HepG2 (cell line): ENCODE results near the gene GPR27. TPM values are rescaled to one million over a fixed set of nuclear protein-coding genes. Genes with fewer than 3 reads are reported as not detected.

ENCODE experiments used
- ATAC-seq: fragments of 200-7000 bp; cut with Tn5 transposase; 3 replicates; pipeline ENCODE4 v1.9.1; 2020; ENCODE audit warnings: mild to moderate bottlenecking, moderate library complexity
- BruUV-seq: library from RNA; stranded (reverse); fragments of 400-500 nt; replicated peaks from 2 replicates; lab custom pipeline; 2021; lab: Mats Ljungman, UMichigan
- CTCF ChIA-PET: fragments of 300-600 bp; formaldehyde crosslinking; extraction: SDS; loops from one replicate; lab custom pipeline; 2021; ENCODE audit warnings: low total read pairs, inconsistent platforms, low intra/inter-chr PET ratio; lab: Yijun Ruan, JAX
- POLR2A ChIA-PET: fragments of 350-600 bp; sonication (Branson Sonifier 250); formaldehyde crosslinking; loops from one replicate; lab custom pipeline; 2020; ENCODE audit warnings: antibody characterized with exemption, inconsistent platforms; lab: Yijun Ruan, JAX
- DNase-seq: peaks from one replicate; pipeline ENCODE4 v3.0.0-alpha.2; 2015; ENCODE audit warnings: low spot score
- FAIRE-seq: peaks from 3 replicates; lab custom pipeline; 2011; peaks lifted over from hg19 to GRCh38; lab: Jason Lieb, UNC
- H2AFZ ChIP-seq: one replicate; pipeline ENCODE4 v1.6.1; 2011; ENCODE audit warnings: low read length, inconsistent platforms
- H3K27ac ChIP-seq: fragments of 300-600 bp; 3 replicates; pipeline ENCODE4 v1.8.0; 2011; ENCODE audit warnings: mixed run types, mild to moderate bottlenecking, mixed read lengths, low read length, inconsistent platforms; ENCODE audit not compliant: insufficient read depth; ENCODE audit errors: extremely low read length
- H3K27me3 ChIP-seq, 2 experiments: fragments of 200-600 bp in 1 of 2; 2 replicates in 1 of 2; 3 replicates in 1 of 2; pipeline versions ENCODE4 v1.6.0 to v1.8.0; 2011; ENCODE audit warnings: low read length in 2 of 2, mild to moderate bottlenecking in 2 of 2, moderate library complexity in 2 of 2, inconsistent platforms in 1 of 2; ENCODE audit not compliant: insufficient read depth in 2 of 2, control insufficient read depth in 1 of 2
- H3K36me3 ChIP-seq, 2 experiments: fragments of 200-600 bp in 1 of 2; replicated peaks in 1 of 2; 2 replicates in 1 of 2; 3 replicates in 1 of 2; pipeline versions ENCODE4 v1.5.1 to v1.8.0; 2011; ENCODE audit warnings: low read length in 2 of 2, inconsistent platforms in 1 of 2; ENCODE audit not compliant: insufficient read depth in 2 of 2, control insufficient read depth in 1 of 2
- H3K4me1 ChIP-seq: 2 replicates; pipeline ENCODE4 v1.5.1; 2012; ENCODE audit warnings: low read length, inconsistent platforms; ENCODE audit not compliant: insufficient read depth
- H3K4me2 ChIP-seq: 2 replicates; pipeline ENCODE4 v1.6.0; 2011; ENCODE audit warnings: low read depth, low read length, inconsistent platforms
- H3K4me3 ChIP-seq, 3 experiments: fragments of 200-600 bp in 1 of 3; sonication (generic), shearing (Covaris generic) in 1 of 3; replicated peaks in 1 of 3; 2 replicates each; pipeline ENCODE4 v1.5.1; 2011 to 2016; ENCODE audit warnings: low read length in 3 of 3, inconsistent platforms in 2 of 3, low read depth in 2 of 3, mild to moderate bottlenecking in 2 of 3, control low read depth in 1 of 3, mixed read lengths in 1 of 3; ENCODE audit not compliant: insufficient read depth in 1 of 3
- H3K79me2 ChIP-seq: one replicate; pipeline ENCODE4 v1.6.1; 2011; ENCODE audit warnings: low read length, inconsistent platforms; ENCODE audit not compliant: insufficient read depth
- H3K9ac ChIP-seq: 2 replicates; pipeline ENCODE4 v1.6.0; 2011; ENCODE audit warnings: mild to moderate bottlenecking, low read depth, low read length, inconsistent platforms; ENCODE audit not compliant: insufficient read depth
- H3K9me3 ChIP-seq: 2 replicates; pipeline ENCODE4 v1.5.1; 2012; ENCODE audit warnings: mild to moderate bottlenecking, low read length
- H4K20me1 ChIP-seq: 2 replicates; pipeline ENCODE4 v1.6.0; 2011; ENCODE audit warnings: inconsistent platforms, mild to moderate bottlenecking, low read length, moderate library complexity; ENCODE audit not compliant: insufficient read depth
- CC2D1A ChIP-seq: sonication (generic); formaldehyde crosslinking; IDR thresholded peaks from 2 replicates; pipeline ENCODE4 v1.8.1; 2023; ENCODE audit warnings: mild to moderate bottlenecking, missing genetic modification reagents
- CEBPG ChIP-seq: IDR thresholded peaks from 2 replicates; pipeline ENCODE4 v1.6.1; 2016
- CHCHD3 ChIP-seq: sonication (generic); formaldehyde crosslinking; IDR thresholded peaks from 2 replicates; pipeline ENCODE4 v1.8.0; 2022; ENCODE audit warnings: mild to moderate bottlenecking, missing genetic modification reagents, moderate library complexity
- FOXC1 ChIP-seq: sonication (generic); formaldehyde crosslinking; IDR thresholded peaks from 2 replicates; pipeline ENCODE4 v1.8.0; 2022; ENCODE audit warnings: mild to moderate bottlenecking, missing genetic modification reagents, borderline replicate concordance
- HDAC1 ChIP-seq: sonication (generic); formaldehyde crosslinking; IDR thresholded peaks from 2 replicates; pipeline ENCODE4 v1.5.1; 2020; ENCODE audit warnings: mild to moderate bottlenecking, missing genetic modification reagents
- HOXD1 ChIP-seq: sonication (generic); formaldehyde crosslinking; IDR thresholded peaks from 2 replicates; pipeline ENCODE4 v1.5.0; 2020; ENCODE audit warnings: missing genetic modification reagents
- KDM6A ChIP-seq: IDR thresholded peaks from 2 replicates; pipeline ENCODE4 v1.6.1; 2016; ENCODE audit warnings: low read depth
- MEIS2 ChIP-seq: sonication (generic); formaldehyde crosslinking; IDR thresholded peaks from 2 replicates; pipeline ENCODE4 v1.9.0; 2021; ENCODE audit warnings: mild to moderate bottlenecking, missing genetic modification reagents
- SMYD3 ChIP-seq: sonication (generic); formaldehyde crosslinking; IDR thresholded peaks from 2 replicates; pipeline ENCODE4 v1.8.1; 2023; ENCODE audit warnings: mild to moderate bottlenecking, missing genetic modification reagents
- THAP9 ChIP-seq: sonication (generic); formaldehyde crosslinking; IDR thresholded peaks from 2 replicates; pipeline ENCODE4; 2020; ENCODE audit warnings: missing genetic modification reagents, mild to moderate bottlenecking, borderline replicate concordance
- ZBTB43 ChIP-seq: sonication (generic); formaldehyde crosslinking; conservative IDR thresholded peaks from 2 replicates; pipeline ENCODE4 v1.4.0; 2020; ENCODE audit warnings: missing genetic modification reagents
- ZGPAT ChIP-seq: IDR thresholded peaks from 2 replicates; pipeline ENCODE4 v1.6.1; 2016; ENCODE audit warnings: mild to moderate bottlenecking
- ZNF17 ChIP-seq: sonication (generic); formaldehyde crosslinking; IDR thresholded peaks from 2 replicates; pipeline ENCODE4 v1.5.0; 2020; ENCODE audit warnings: mild to moderate bottlenecking, missing genetic modification reagents
- ZNF343 ChIP-seq: sonication (generic); formaldehyde crosslinking; IDR thresholded peaks from 2 replicates; pipeline ENCODE4 v1.4.0; 2020; ENCODE audit warnings: mild to moderate bottlenecking, missing genetic modification reagents
- ZNF496 ChIP-seq: sonication (generic); formaldehyde crosslinking; IDR thresholded peaks from 2 replicates; pipeline ENCODE4 v1.8.1; 2023; ENCODE audit warnings: mild to moderate bottlenecking, moderate library complexity, missing genetic modification reagents; ENCODE audit not compliant: insufficient replicate concordance
- ZNF501 ChIP-seq: sonication (generic); formaldehyde crosslinking; IDR thresholded peaks from 2 replicates; pipeline ENCODE4 v1.5.1; 2020; ENCODE audit warnings: mild to moderate bottlenecking, moderate library complexity, missing genetic modification reagents
- WGBS: methylation state at CpG from one replicate; pipeline ENCODE4 v1.1.6; 2017; ENCODE audit warnings: low lambda C conversion rate; 5-methylcytosine and 5-hydroxymethylcytosine counted together
- in situ Hi-C: cut with HindIII; loops from 2 replicates; pipeline ENCODE4 v1.10.0; 2017; ENCODE audit warnings: low pct_unique_long_range_greater_than_20kb; ENCODE audit not compliant: extremely low pct_ligation_motif_present
- intact Hi-C: fragments of 100-400 bp; cut with micrococcal nuclease; formaldehyde crosslinking; loops from one replicate; pipeline ENCODE4 v1.10.0; 2022; ENCODE audit not compliant: unreplicated experiment
- polyA plus RNA-seq, 8 experiments: library from polyadenylated mRNA; depleted of rRNA in 3 of 8; stranded (reverse) in 7 of 8; unstranded in 1 of 8; fragments of >200 nt; fragmentation: Illumina TruSeq in 4 of 8; extraction: Trizol in 4 of 8; gene quantifications; 2 replicates each; pipeline versions ENCODE4 v1.2.1 to v1.2.3, GENCODE V29; 2011 to 2016; ENCODE audit warnings: low read depth in 4 of 8, missing spikeins in 1 of 8, mixed read lengths in 1 of 8; ENCODE audit not compliant: insufficient read depth in 1 of 8
- total RNA-seq, 5 experiments: library from RNA; depleted of rRNA; stranded (reverse); fragments of >200 nt; fragmentation: Illumina TruSeq; extraction: Trizol; gene quantifications; 2 replicates each; pipeline ENCODE4 v1.2.3, GENCODE V29; 2016; ENCODE audit warnings: low read depth in 1 of 5

Gene GPR27
- total and polyA plus RNA-seq, 2 of the 13 experiments (the other 11 are each of a cell fraction or from before 2014, with no cell fraction given), result not detected

GRCh38 chr3:71780430-71780829 is 26.8 kb downstream of the GPR27 start:
- H2AFZ ChIP-seq, result no peak overlapping the region
- CTCF ChIA-PET, result no interaction called here
- H3K9me3 ChIP-seq, result no peaks in the 10 kb centered on the region
- H3K36me3 ChIP-seq, result no peaks in the 10 kb centered on the region
- H3K79me2 ChIP-seq, result no peaks in the 10 kb centered on the region
- H3K4me3 ChIP-seq, result no peak overlapping the region
- POLR2A ChIA-PET, result no interaction called here
- BruUV-seq, result no TSS peak
- FAIRE-seq, result no peak
- DNase-seq, result no peak
- WGBS, result 12% methylated on average over 4 of the region's 4 CpGs
- in situ Hi-C loops, result no loop called here
- no peak overlapping the region for H3K27ac ChIP-seq
- no peak overlapping the region for H3K9ac ChIP-seq
- no peaks in the 10 kb centered on the region for H4K20me1 ChIP-seq
- intact Hi-C loops, result loop anchor here (10.0 kb wide), 1 partner anchor 386 kb away; no protein-coding TSS in a partner anchor
- no peaks in the 10 kb centered on the region for H3K4me1 ChIP-seq
- ATAC-seq, result no peak
- H3K27me3 ChIP-seq, result peaks cover 0 to 19% of the 10 kb centered on the region in 2 experiments; a peak in 3 of 5 replicates
- H3K4me2 ChIP-seq, result no peak overlapping the region
- TF ChIP-seq ZBTB43 (CRISPR knock-in tag) (no peak), ZNF343 (CRISPR knock-in tag) (no peak), THAP9 (CRISPR knock-in tag) (no peak), CHCHD3 (no peak), HDAC1 (CRISPR knock-in tag) (no peak), CC2D1A (CRISPR knock-in tag) (no peak), ZGPAT (CRISPR knock-in tag) (no peak), FOXC1 (CRISPR knock-in tag) (no peak), ZNF17 (no peak), CEBPG (CRISPR knock-in tag) (no peak), HOXD1 (CRISPR knock-in tag) (no peak), SMYD3 (CRISPR knock-in tag) (no peak), MEIS2 (no peak), ZNF501 (CRISPR knock-in tag) (no peak), KDM6A (CRISPR knock-in tag) (no peak), ZNF496 (CRISPR knock-in tag) (no peak)
